Left lobe of liver (tissue), 2 donors: ENCODE data around the gene CCDC120. TPM values are rescaled to one million over a fixed set of nuclear protein-coding genes. Genes with fewer than 3 reads are reported as not detected.

Source experiments
- ATAC-seq: fragments of 200-7000 bp; cut with Tn5 transposase; one replicate; pipeline ENCODE4 v1.9.1; 2020; ENCODE audit warnings: mild to moderate bottlenecking, moderate library complexity
- DNase-seq: peaks from one replicate; pipeline ENCODE4 v3.0.0-alpha.2; 2020; ENCODE audit warnings: low spot score
- total RNA-seq: library from RNA; stranded (reverse); gene quantifications from one replicate; pipeline ENCODE4 v1.2.1, GENCODE V29; 2021
- donor health status: DM: no; HTN: no; CAD: no; lungs with moderate emphysema.
- donor health status: DM: no; HTN: yes; CAD: no.

The CCDC120 gene
- total RNA-seq, 1 donor from 2014 or later: 4.7 TPM

DNA sequence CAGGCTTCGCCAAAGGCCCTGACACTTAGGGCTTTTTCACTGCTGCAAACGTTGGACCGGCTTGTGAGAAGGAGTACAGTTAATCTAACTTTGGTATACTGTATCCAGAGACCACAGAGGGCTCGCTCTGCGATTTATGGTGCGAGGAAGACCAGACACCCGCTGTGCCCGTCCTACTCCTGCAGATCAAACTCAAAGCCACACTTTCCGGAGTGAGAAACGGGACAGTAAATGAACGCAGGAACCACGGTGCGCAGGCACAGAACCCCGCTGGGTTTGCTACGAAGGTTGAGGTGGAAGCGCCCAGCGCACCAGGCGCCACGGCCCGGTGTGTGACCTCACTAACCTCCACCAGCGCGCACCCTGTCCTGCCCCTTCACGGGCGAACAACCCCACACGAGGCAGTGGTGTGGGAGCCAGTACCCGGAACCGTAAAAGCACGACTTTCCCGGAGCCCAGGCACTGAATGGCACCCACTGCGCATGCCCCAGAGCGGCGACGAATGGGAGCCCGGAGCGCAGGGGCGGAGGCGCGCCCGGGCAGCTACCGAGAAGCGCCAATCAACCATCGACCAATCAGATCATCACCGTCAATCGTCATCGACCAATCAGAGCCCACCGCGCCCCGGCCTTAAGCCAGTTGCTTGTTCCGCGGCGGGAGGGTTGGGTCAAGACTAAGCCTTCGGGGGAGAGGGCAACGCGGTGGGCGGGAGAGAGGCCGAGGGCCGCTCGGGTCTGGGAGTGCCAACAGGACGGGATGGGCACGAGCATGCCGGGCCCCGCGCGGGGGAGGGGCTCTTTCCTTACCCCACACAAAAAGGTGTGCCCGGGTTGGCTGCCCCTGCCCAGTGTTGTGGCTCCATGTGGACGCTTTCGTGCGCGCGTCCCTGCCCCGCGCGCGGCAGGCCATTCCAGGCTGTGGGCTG is 42.2 kb downstream of the CCDC120 start:
- ATAC-seq: peak; percentile 80
- peak; percentile 95 for DNase-seq

DNA sequence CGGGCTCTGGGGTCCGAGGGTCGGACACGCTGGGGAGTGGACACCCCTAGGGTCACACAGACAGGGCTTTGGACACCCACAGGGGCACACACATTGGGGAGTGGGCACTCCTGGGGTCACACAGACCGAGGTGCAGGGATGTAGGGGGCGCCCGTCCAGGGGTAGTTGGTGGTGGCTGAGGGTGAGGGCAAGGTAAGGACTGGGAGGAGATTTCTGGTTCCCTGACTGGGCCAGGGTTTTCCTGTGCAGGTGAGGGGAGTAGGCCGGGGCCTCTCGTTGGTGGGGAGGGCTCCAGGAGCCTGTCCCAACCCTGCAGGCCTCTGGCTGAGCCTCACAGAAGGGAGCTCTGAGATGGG is 42.8 kb downstream of the CCDC120 start:
- ATAC-seq: peak; percentile 10
- DNase-seq: no peak

DNA sequence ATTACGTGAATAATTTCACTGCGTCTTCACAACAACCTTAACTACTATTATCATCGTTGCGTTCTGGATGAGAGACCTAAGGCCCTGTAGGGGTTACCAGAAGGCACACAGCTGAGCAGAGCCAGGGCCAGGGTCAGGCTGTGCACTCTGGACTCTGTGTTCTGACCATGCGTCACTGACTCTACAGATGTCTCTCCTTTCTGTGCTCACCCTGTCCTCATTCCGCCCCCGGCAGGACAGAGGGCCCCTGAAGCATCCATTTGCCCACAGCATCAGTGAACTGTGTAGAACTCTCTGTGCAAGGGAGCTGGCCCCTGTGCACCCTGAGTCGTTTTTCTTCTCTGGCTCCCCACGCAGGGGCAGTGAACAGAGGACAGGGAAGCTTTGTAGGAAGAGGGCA is 43.4 kb downstream of the CCDC120 start:
- DNase-seq (peak; percentile 80), ATAC-seq (peak; percentile 74)

GRCh38 chrX:49103637-49104036 is 44.8 kb downstream of the CCDC120 start:
- no peak for DNase-seq
- no peak for ATAC-seq

DNA sequence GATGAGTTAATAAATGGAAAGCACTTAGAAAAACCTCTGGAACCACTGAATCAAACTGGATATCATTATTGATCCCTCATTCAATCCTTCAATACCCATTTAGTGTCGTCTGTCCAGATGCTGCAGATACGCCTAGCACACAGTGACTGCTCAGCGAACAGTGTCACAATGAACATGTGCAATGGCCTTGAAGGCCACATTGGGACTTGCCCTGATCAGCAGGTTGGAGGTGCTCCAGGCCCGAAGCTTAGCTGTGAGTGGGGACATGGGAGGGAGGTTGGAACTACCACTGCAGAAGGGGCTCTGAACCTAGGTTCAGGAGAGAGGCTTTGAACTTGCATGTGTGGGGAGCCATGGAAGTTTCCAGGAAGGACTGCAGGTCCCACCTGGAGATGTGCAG is 47.5 kb downstream of the CCDC120 start:
- DNase-seq: no peak
- no peak for ATAC-seq

DNA sequence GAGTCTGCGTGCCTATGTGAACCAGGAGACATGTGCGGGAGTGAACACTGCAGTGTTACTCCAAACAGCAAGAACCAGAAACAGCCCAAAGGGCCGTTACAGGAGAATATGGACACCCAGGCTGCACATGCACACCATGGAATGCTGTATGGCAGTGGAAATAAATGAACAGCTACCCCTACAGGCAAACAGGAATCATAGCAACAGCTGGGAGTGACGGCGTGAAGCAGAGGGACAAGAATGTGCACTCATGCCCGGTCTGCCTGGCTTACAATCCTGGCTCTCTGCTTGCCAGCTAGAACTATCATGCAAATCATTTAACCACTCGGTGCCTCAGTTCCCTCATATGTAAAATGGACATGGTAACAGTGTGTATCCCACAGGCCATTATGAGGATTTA is 48.1 kb downstream of the CCDC120 start:
- peak; percentile 80 for ATAC-seq
- DNase-seq: peak; percentile 52

DNA sequence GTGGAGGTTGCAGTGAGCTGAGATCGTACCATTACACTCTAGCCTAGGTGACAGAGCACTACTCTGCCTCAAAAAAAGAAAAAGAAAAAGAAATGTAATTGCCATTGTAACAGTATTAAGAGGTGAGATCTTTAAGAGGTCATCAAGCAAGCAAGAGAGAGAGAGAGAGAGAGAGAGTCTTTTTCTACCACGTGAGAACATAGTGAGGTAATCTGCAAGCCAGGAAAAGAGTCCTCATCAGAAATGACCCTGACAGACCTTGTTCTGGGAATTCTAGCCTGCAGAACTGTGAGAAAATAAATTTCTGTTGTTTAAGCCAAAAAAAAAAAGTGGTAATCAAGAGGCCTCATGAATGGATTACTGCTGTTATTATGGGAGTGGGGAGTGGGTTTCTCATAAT is 49.8 kb downstream of the CCDC120 start:
- DNase-seq (no peak), ATAC-seq (no peak)

- ATAC-seq (no peak), DNase-seq (no peak)
Observed at GRCh38 chrX:49110417-49110816, 51.6 kb downstream of the CCDC120 start.

DNA sequence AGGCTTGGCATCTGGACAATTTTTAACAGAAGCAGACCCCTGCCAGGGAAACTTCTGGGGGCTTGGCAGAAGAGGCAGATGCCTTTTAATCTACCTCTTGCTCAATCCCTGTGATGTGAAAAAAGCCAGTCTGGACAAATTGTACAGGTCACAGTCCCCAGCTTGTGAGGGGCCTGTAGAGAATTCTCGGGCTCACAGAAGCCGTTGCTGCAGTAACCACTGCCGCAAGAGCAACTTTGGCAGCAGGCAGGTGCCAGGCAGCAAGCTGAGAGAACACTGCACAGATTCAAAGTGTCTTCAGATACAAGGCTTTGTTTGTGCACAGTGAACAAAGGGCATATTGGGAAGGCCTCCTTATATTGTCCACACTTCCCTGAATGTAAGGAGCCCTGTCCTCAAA is 53.0 kb downstream of the CCDC120 start:
- DNase-seq: peak; percentile 56
- peak; percentile 72 for ATAC-seq

DNA sequence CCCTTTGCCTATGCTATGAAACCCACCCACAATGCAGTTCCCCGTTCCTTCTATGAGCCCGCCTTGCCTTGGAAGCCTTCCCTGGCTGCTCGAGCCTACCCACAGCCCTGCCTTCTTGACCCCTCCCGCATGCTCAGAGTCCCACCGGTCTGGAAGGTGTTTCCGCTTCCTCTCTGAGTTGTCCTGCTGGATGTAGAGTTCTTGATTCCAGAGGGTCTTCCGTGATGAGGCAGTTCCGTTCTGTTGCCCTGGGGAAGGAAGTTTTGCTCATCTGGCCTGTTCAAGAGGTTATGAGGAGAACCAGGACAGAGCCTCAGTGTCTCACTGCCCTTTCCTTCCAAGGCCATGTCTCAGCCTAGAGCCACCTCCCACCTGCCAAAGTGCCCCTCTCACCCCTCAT is 57.3 kb downstream of the CCDC120 start:
- ATAC-seq (no peak), DNase-seq (no peak)

- DNase-seq: no peak
- ATAC-seq: no peak
Observed at GRCh38 chrX:49116716-49117115, 57.9 kb downstream of the CCDC120 start.

- no peak for ATAC-seq
- no peak for DNase-seq
Observed at GRCh38 chrX:49117581-49117980, 58.8 kb downstream of the CCDC120 start.

Other genes with a start within 250 kb of the CCDC120 start
- not detected for gene ERAS, start 232.5 kb upstream of the CCDC120 start, total RNA-seq
- gene PCSK1N, start 223.4 kb upstream of the CCDC120 start, total RNA-seq: 0.23 TPM
- 22.8 TPM for gene TIMM17B, start 161.2 kb upstream of the CCDC120 start, total RNA-seq
- gene PQBP1, start 161.1 kb upstream of the CCDC120 start, total RNA-seq: 31.3 TPM
- gene SLC35A2, start 147.4 kb upstream of the CCDC120 start, total RNA-seq: 18.7 TPM
- 3.8 TPM for gene PIM2, start 140.0 kb upstream of the CCDC120 start, total RNA-seq
- 21.8 TPM for gene OTUD5, start 101.4 kb upstream of the CCDC120 start, total RNA-seq
- gene KCND1, start 87.2 kb upstream of the CCDC120 start, total RNA-seq: 0.68 TPM
- gene GRIPAP1, start 56.7 kb upstream of the CCDC120 start, total RNA-seq: 22.7 TPM
- 16.8 TPM for gene TFE3, start 15.6 kb upstream of the CCDC120 start, total RNA-seq
- 5.4 TPM for gene PRAF2, start 15.0 kb downstream of the CCDC120 start, total RNA-seq
- gene WDR45, start 20.9 kb downstream of the CCDC120 start, total RNA-seq: 49.4 TPM
- 11.5 TPM for gene GPKOW, start 64.7 kb downstream of the CCDC120 start, total RNA-seq
- 27.7 TPM for gene MAGIX, start 103.8 kb downstream of the CCDC120 start, total RNA-seq
- gene PLP2, start 112.9 kb downstream of the CCDC120 start, total RNA-seq: 11.7 TPM
- gene PRICKLE3, start 127.4 kb downstream of the CCDC120 start, total RNA-seq: 4.5 TPM
- 0.10 TPM for gene SYP, start 141.2 kb downstream of the CCDC120 start, total RNA-seq
- gene CACNA1F, start 174.3 kb downstream of the CCDC120 start, total RNA-seq: not detected
- gene CCDC22, start 176.5 kb downstream of the CCDC120 start, total RNA-seq: 9.5 TPM
- 0.65 TPM for gene FOXP3, start 205.7 kb downstream of the CCDC120 start, total RNA-seq
- gene PPP1R3F, start 210.8 kb downstream of the CCDC120 start, total RNA-seq: 4.2 TPM
- gene GAGE10, start 244.6 kb downstream of the CCDC120 start, total RNA-seq: not detected